T-helper 22 cell (primary cell): Measurements from ENCODE around the gene KIR3DL2.
"Not testable (repeated sequence)": the region's sequence is repeated elsewhere in the genome, so short reads cannot be mapped to it uniquely, and the experiment has no call there.

Source experiments
- DNase-seq: peaks from one replicate; pipeline ENCODE4 v3.0.0-alpha.2; 2020; ENCODE audit warnings: low read depth

The KIR3DL2 gene

GRCh38 chr19:54871696-54872095 is 21.5 kb downstream of the KIR3DL2 start:
- DNase-seq = no peak

- DNase-seq = no peak
Observed at GRCh38 chr19:54873990-54874389, 23.7 kb downstream of the KIR3DL2 start, which contains the start of gene FCAR. Gene FCAR, plus strand, starts transcription at chr19:54874235. Its CDS starts 55 bp downstream, at chr19:54874290.

- DNase-seq = no peak
Observed at GRCh38 chr19:54875506-54875905, 25.3 kb downstream of the KIR3DL2 start.

GRCh38 chr19:54877471-54877870 is 27.2 kb downstream of the KIR3DL2 start:
- DNase-seq = no peak

GRCh38 chr19:54881884-54882283 is 31.6 kb downstream of the KIR3DL2 start:
- no peak for DNase-seq

GRCh38 chr19:54882758-54883157 is 32.5 kb downstream of the KIR3DL2 start:
- DNase-seq = no peak

GRCh38 chr19:54883228-54883627 is 33.0 kb downstream of the KIR3DL2 start:
- no peak for DNase-seq

GRCh38 chr19:54888239-54888638 is 38.0 kb downstream of the KIR3DL2 start:
- DNase-seq = no peak

- no peak for DNase-seq
Observed at GRCh38 chr19:54889566-54889965, 39.3 kb downstream of the KIR3DL2 start.

GRCh38 chr19:54893406-54893805 is 43.2 kb downstream of the KIR3DL2 start:
- no peak for DNase-seq

- not testable (repeated sequence) for DNase-seq
Observed at GRCh38 chr19:54894106-54894505, 43.9 kb downstream of the KIR3DL2 start.

GRCh38 chr19:54896036-54896435 is 45.8 kb downstream of the KIR3DL2 start:
- DNase-seq = no peak

GRCh38 chr19:54898685-54899084 is 48.4 kb downstream of the KIR3DL2 start:
- DNase-seq = not testable (repeated sequence)

GRCh38 chr19:54899646-54900045 is 49.4 kb downstream of the KIR3DL2 start:
- not testable (repeated sequence) for DNase-seq

GRCh38 chr19:54901153-54901552 is 50.9 kb downstream of the KIR3DL2 start:
- not testable (repeated sequence) for DNase-seq

- no peak for DNase-seq
Observed at GRCh38 chr19:54902061-54902460, 51.8 kb downstream of the KIR3DL2 start.

- DNase-seq = no peak
Observed at GRCh38 chr19:54903303-54903702, 53.1 kb downstream of the KIR3DL2 start.

GRCh38 chr19:54904261-54904660 is 54.0 kb downstream of the KIR3DL2 start:
- not testable (repeated sequence) for DNase-seq

GRCh38 chr19:54905421-54905802 is 55.2 kb downstream of the KIR3DL2 start:
- DNase-seq = no peak

GRCh38 chr19:54905803-54906511 is 55.7 kb downstream of the KIR3DL2 start, which contains the start of gene NCR1:
Gene NCR1, plus strand, starts transcription at chr19:54906148. Its CDS starts 40 bp downstream, at chr19:54906188.
- DNase-seq = no peak

- DNase-seq = no peak
Observed at GRCh38 chr19:54906819-54907218, 56.6 kb downstream of the KIR3DL2 start.

- not testable (repeated sequence) for DNase-seq
Observed at GRCh38 chr19:54907899-54908298, 57.7 kb downstream of the KIR3DL2 start.
